22Rv1 (cell line): ENCODE results near the gene UBTF.

Source experiments
- H3K27ac ChIP-seq: fragments of 450-650 bp; 2 replicates; pipeline ENCODE4 v1.5.1; 2017
- ZFX ChIP-seq: fragments of 450-650 bp; IDR thresholded peaks from 2 replicates; pipeline ENCODE4 v1.6.1; 2017; ENCODE audit warnings: antibody characterized with exemption, borderline replicate concordance
- TF ChIP-seq, protein P1 (sequence below): fragments of 450-650 bp; IDR thresholded peaks from 2 replicates; pipeline ENCODE4 v1.5.1; 2017; ENCODE audit warnings: mild to moderate bottlenecking

UBTF gene

DNA sequence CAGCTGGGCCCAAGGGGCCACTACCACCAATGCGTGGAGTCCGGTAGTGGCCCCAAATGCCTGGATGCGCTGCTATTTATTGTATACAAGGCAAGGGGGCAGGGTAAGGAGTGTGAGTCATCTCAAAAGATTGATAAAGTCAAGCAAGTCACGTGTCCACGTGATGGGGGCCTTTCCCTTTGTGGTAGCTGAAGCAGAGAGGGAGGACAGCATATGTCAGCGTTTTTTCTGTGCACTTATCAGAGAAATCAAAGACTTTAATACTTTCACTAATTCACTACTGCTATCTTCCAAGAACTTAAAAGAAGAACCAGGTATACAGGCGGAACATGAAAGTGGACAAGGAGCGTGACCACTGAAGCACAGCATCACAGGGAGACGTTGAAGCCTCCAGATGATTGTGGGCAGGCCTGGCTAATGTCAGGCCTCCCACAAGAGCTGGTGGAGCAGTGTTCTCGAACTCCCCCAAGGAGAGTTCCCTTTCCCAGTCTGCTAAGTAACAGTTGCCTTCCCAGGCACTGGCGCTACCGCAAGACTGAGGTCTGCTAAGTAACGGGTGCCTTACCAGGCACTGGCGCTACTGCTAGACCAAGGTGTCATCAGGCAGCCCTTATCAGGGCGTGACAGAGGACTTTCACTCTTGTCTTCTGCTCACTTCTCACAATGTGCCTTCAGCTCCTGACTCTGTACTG lies 59.8 kb downstream of the UBTF start:
- no peak overlapping the region for H3K27ac ChIP-seq

DNA sequence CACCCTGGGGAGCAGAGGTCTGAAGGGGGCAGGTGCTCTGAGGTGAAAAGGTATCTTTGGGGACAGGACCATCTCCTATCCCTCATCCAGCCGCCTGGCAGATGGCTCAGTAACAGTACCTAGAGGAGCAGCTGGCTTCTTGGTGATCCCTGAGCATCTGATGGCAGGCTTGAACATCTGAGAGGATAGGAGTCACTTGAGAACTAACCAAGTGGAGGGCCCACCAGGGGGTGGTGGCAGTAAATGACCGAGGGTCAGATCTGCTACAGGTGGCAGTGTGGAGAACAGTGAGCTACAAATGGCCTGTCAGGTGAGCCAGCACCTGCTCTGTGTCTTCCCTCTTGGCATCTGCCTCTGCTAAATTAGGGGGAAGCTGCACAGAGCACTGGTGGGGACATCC lies 64.0 kb downstream of the UBTF start:
- no peak overlapping the region for H3K27ac ChIP-seq

More for the DNA sequence above, 59.8 kb downstream of the UBTF start:
- TF ChIP-seq, protein P1, sequence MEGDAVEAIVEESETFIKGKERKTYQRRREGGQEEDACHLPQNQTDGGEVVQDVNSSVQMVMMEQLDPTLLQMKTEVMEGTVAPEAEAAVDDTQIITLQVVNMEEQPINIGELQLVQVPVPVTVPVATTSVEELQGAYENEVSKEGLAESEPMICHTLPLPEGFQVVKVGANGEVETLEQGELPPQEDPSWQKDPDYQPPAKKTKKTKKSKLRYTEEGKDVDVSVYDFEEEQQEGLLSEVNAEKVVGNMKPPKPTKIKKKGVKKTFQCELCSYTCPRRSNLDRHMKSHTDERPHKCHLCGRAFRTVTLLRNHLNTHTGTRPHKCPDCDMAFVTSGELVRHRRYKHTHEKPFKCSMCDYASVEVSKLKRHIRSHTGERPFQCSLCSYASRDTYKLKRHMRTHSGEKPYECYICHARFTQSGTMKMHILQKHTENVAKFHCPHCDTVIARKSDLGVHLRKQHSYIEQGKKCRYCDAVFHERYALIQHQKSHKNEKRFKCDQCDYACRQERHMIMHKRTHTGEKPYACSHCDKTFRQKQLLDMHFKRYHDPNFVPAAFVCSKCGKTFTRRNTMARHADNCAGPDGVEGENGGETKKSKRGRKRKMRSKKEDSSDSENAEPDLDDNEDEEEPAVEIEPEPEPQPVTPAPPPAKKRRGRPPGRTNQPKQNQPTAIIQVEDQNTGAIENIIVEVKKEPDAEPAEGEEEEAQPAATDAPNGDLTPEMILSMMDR: no peak
- TF ChIP-seq ZFX: no peak

More for the DNA sequence above, 64.0 kb downstream of the UBTF start:
- TF ChIP-seq, protein P1: no peak
- TF ChIP-seq ZFX: no peak
